Stomach (tissue), 4 donors: ENCODE data around the gene RCOR3.

Experiments used
- CTCF ChIP-seq, 7 experiments: fragments of 450-650 bp in 4 of 7; fragments of 200-600 bp in 3 of 7; sonication (generic) in 3 of 7; IDR thresholded peaks; one replicate each; pipeline ENCODE4 v1.5.1; 2016 to 2019; ENCODE audit warnings: antibody characterized with exemption in 7 of 7, control low read depth in 2 of 7, mild to moderate bottlenecking in 1 of 7
- EP300 ChIP-seq: sonication (generic); formaldehyde crosslinking; IDR thresholded peaks from one replicate; pipeline ENCODE4 v1.6.1; 2017; ENCODE audit warnings: antibody characterized with exemption
- POLR2A ChIP-seq, 4 donors: fragments of 450-650 bp; IDR thresholded peaks; one replicate each; pipeline ENCODE4 v1.6.1; 2016; ENCODE audit warnings: antibody characterized with exemption in 4 of 4, control low read depth in 2 of 4, mild to moderate bottlenecking in 1 of 4, moderate library complexity in 1 of 4
- POLR2AphosphoS5 ChIP-seq, 3 donors: sonication (generic); formaldehyde crosslinking; IDR thresholded peaks; one replicate each; pipeline ENCODE4 v1.6.1; 2016; ENCODE audit warnings: antibody characterized with exemption in 3 of 3

- no peak for TF ChIP-seq EP300
- TF ChIP-seq CTCF (IDR thresholded peaks at IDR 0.05) = no peak
- TF ChIP-seq POLR2A (IDR thresholded peaks at IDR 0.05) = no peak
- no peak for TF ChIP-seq POLR2AphosphoS5 (IDR thresholded peaks at IDR 0.05)
Observed at GRCh38 chr1:211328084-211328694, 69.0 kb downstream of the RCOR3 start.
